ENCODE data around the gene YPEL2.

- TF ChIP-seq CTCF (IDR thresholded peaks at IDR 0.05) = no peak
- no peak for TF ChIP-seq POLR2A (IDR thresholded peaks at IDR 0.05)
Measured at GRCh38 chr17:59425085-59425931, 93.9 kb downstream of the YPEL2 start.
